CD4-positive, alpha-beta T cell (primary cell): ENCODE results near the gene TMEM127. TPM values are rescaled to one million over a fixed set of nuclear protein-coding genes. Genes with fewer than 3 reads are reported as not detected.
A peak's percentile ranks its signal among the peaks of the same experiment; 100 is the strongest.

Source experiments
- ATAC-seq: fragments of 200-7000 bp; cut with Tn5 transposase; one replicate; pipeline ENCODE4 v1.10.0; 2022; ENCODE audit warnings: mild to moderate bottlenecking; ENCODE audit not compliant: poor library complexity
- CTCF ChIA-PET: fragments of 350-600 bp; sonication (Branson Sonifier 250); formaldehyde crosslinking; loops from one replicate; lab custom pipeline; 2021; ENCODE audit warnings: antibody characterized with exemption, inconsistent platforms; lab: Charles Lee
- POLR2A ChIA-PET: fragments of 350-600 bp; sonication (Branson Sonifier 250); formaldehyde crosslinking; loops from one replicate; lab custom pipeline; 2021; ENCODE audit warnings: antibody characterized with exemption, inconsistent platforms; lab: Charles Lee
- DNase-seq, 14 experiments: peaks; one replicate each; pipeline ENCODE4 v3.0.0-alpha.2; 2013 to 2020; ENCODE audit warnings: mixed read lengths in 2 of 14
- H3K27ac ChIP-seq, 2 donors: one replicate each; pipeline versions ENCODE4 v1.5.1 to v1.7.0; 2013; ENCODE audit warnings: low read length in 2 of 2, low read depth in 1 of 2, mild to moderate bottlenecking in 1 of 2
- H3K27me3 ChIP-seq, 2 experiments: 1 replicate in 1 of 2; 2 replicates in 1 of 2; pipeline versions ENCODE4 v1.6.1 to v1.7.0; 2013; ENCODE audit warnings: low read length in 2 of 2, control low read depth in 1 of 2, mild to moderate bottlenecking in 1 of 2, moderate library complexity in 1 of 2; ENCODE audit not compliant: insufficient read depth in 2 of 2, control insufficient read depth in 1 of 2
- H3K36me3 ChIP-seq: one replicate; pipeline ENCODE4 v1.6.1; 2013; ENCODE audit warnings: low read length, control low read depth; ENCODE audit not compliant: insufficient read depth
- H3K4me1 ChIP-seq: one replicate; pipeline ENCODE4 v1.6.1; 2013; ENCODE audit warnings: low read length, control low read depth; ENCODE audit not compliant: insufficient read depth
- H3K4me3 ChIP-seq: one replicate; pipeline ENCODE4 v1.5.1; 2013; ENCODE audit warnings: mild to moderate bottlenecking, low read length, moderate library complexity
- H3K9me3 ChIP-seq, 2 experiments: 1 replicate in 1 of 2; 2 replicates in 1 of 2; pipeline versions ENCODE4 v1.6.1 to v1.7.0; 2013; ENCODE audit warnings: low read length in 2 of 2, mild to moderate bottlenecking in 2 of 2, control low read depth in 1 of 2, moderate library complexity in 1 of 2; ENCODE audit not compliant: control insufficient read depth in 1 of 2, insufficient read depth in 1 of 2
- H3K27ac Mint-ChIP-seq: one replicate; pipeline ENCODE4 v1.8.0; 2020; ENCODE audit warnings: mixed read lengths
- H3K27me3 Mint-ChIP-seq: one replicate; pipeline ENCODE4 v1.8.0; 2021; ENCODE audit warnings: mixed read lengths
- H3K36me3 Mint-ChIP-seq: one replicate; pipeline ENCODE4 v1.8.0; 2021; ENCODE audit warnings: low read depth, mixed read lengths
- H3K4me1 Mint-ChIP-seq: one replicate; pipeline ENCODE4 v1.8.0; 2021; ENCODE audit warnings: low read depth, mixed read lengths
- H3K4me3 Mint-ChIP-seq: one replicate; pipeline ENCODE4 v1.8.0; 2020; ENCODE audit warnings: mild to moderate bottlenecking, mixed read lengths
- H3K9me3 Mint-ChIP-seq: one replicate; pipeline ENCODE4 v1.8.0; 2020; ENCODE audit warnings: mixed read lengths
- CTCF ChIP-seq: fragments of 200-600 bp; IDR thresholded peaks from one replicate; pipeline ENCODE4 v1.8.0; 2022; ENCODE audit warnings: antibody characterized with exemption, mild to moderate bottlenecking
- intact Hi-C, 2 experiments: fragments of 100-400 bp; cut with DNase I in 1 of 2; cut with micrococcal nuclease in 1 of 2; formaldehyde crosslinking; loops; one replicate each; pipeline versions ENCODE4 v1.15.1 to v1.9.0; 2023 to 2025; cut with DNase I, micrococcal nuclease
- total RNA-seq, 174 experiments: library from RNA in 2 of 174; stranded (reverse) in 2 of 174; gene quantifications; one replicate each; pipeline ENCODE4 v1.2.3 and lab custom pipeline; 2021 to 2026

The TMEM127 gene
- total RNA-seq, 2 experiments from 2014 or later, result 34.2 to 36.0 TPM

GRCh38 chr2:96264086-96264485 is 1.7 kb downstream of the TMEM127 start:
- Mint-ChIP-seq H3K36me3 (peaks cover 82% of the 10 kb centered on the region), H3K4me3 (peak overlapping the region; percentile 85), H3K4me1 (peaks cover 59% of the 10 kb centered on the region), H3K27ac (peak overlapping the region; percentile 82), H3K9me3 (no peaks in the 10 kb centered on the region), H3K27me3 (no peaks in the 10 kb centered on the region)
- peak overlapping the region; percentile 86 for H3K4me3 ChIP-seq
- no peaks in the 10 kb centered on the region for H3K27me3 ChIP-seq
- H3K27ac ChIP-seq, result no peak overlapping the region
- no peak for DNase-seq
- no peak for TF ChIP-seq CTCF
- H3K9me3 ChIP-seq, result no peaks in the 10 kb centered on the region
- no peak for ATAC-seq
- POLR2A ChIA-PET, result interaction anchor here (0.8 to 1.5 kb wide), 3 partner anchors 8 to 271 kb away, joined by 3 to 9 read pairs (median 5); partner anchors contain the start of gene STARD7
- CTCF ChIA-PET, result interaction anchor here (0.8 to 1.1 kb wide), 2 partner anchors 56 to 89 kb away, joined by 4 to 5 read pairs; partner anchors contain the start of gene STARD7
- intact Hi-C loops, result loop anchor here in 1 of 2 experiments (2.0 to 10.0 kb wide), 2 partner anchors 119 to 269 kb away; partner anchors contain the start of genes ANKRD36C and DUSP2
- peaks cover 70% of the 10 kb centered on the region for H3K4me1 ChIP-seq
- H3K36me3 ChIP-seq, result peaks cover 54% of the 10 kb centered on the region

- H3K36me3 ChIP-seq, result peaks cover 44% of the 10 kb centered on the region
- H3K9me3 ChIP-seq, result no peaks in the 10 kb centered on the region
- no peak overlapping the region for H3K27ac ChIP-seq
- no peaks in the 10 kb centered on the region for H3K9me3 Mint-ChIP-seq
- no peak overlapping the region for H3K4me3 ChIP-seq
- no peaks in the 10 kb centered on the region for H3K27me3 ChIP-seq
- no peak for TF ChIP-seq CTCF
- H3K4me3 Mint-ChIP-seq, result peak overlapping the region; percentile 39
- H3K4me1 ChIP-seq, result peaks cover 79% of the 10 kb centered on the region
- H3K36me3 Mint-ChIP-seq, result peaks cover 81% of the 10 kb centered on the region
- no peaks in the 10 kb centered on the region for H3K27me3 Mint-ChIP-seq
- DNase-seq (no peak), ATAC-seq (no peak)
- H3K4me1 Mint-ChIP-seq, result peaks cover 74% of the 10 kb centered on the region
- ChIA-PET POLR2A (no interaction called here), CTCF (no interaction called here)
- intact Hi-C loops, result loop anchor here in 1 of 2 experiments (10.0 kb wide), 1 partner anchor 268 kb away; the partner anchor contains the start of gene ANKRD36C
- peak overlapping the region; percentile 51 for H3K27ac Mint-ChIP-seq
Observed at GRCh38 chr2:96262306-96262705, 3.5 kb downstream of the TMEM127 start.

- Histone ChIP-seq H3K4me3 (no peak overlapping the region), H3K36me3 (peaks cover 44% of the 10 kb centered on the region), H3K4me1 (peaks cover 78% of the 10 kb centered on the region), H3K27ac (peak overlapping the region in 1 of 2 donors; percentile 19), H3K27me3 (no peaks in the 10 kb centered on the region), H3K9me3 (no peaks in the 10 kb centered on the region)
- H3K27ac Mint-ChIP-seq, result peak overlapping the region; percentile 71
- peak overlapping the region; percentile 30 for H3K4me3 Mint-ChIP-seq
- no peak for ATAC-seq
- H3K4me1 Mint-ChIP-seq, result peaks cover 74% of the 10 kb centered on the region
- H3K36me3 Mint-ChIP-seq, result peaks cover 80% of the 10 kb centered on the region
- intact Hi-C loops, result loop anchor here in 1 of 2 experiments (10.0 kb wide), 1 partner anchor 267 kb away; the partner anchor contains the start of gene ANKRD36C
- DNase-seq, result no peak
- H3K27me3 Mint-ChIP-seq, result no peaks in the 10 kb centered on the region
- H3K9me3 Mint-ChIP-seq, result no peaks in the 10 kb centered on the region
- no peak for TF ChIP-seq CTCF
- POLR2A ChIA-PET, result interaction anchor here (1.2 kb wide), 1 partner anchor 97 kb away, joined by 3 read pairs; no protein-coding TSS in a partner anchor
- CTCF ChIA-PET, result interaction anchor here (0.6 kb wide), 1 partner anchor 456 kb away, joined by 3 read pairs; no protein-coding TSS in a partner anchor
Observed at GRCh38 chr2:96261328-96262003, 4.3 kb downstream of the TMEM127 start.
